ENCODE measurements around the gene ATP5ME.
"Not testable (repeated sequence)": the region's sequence is repeated elsewhere in the genome, so short reads cannot be mapped to it uniquely, and the experiment has no call there.

The ATP5ME gene, protein sequence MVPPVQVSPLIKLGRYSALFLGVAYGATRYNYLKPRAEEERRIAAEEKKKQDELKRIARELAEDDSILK

GRCh38 chr4:674172-675035 is at the start of gene ATP5ME, which contains the start of gene MYL5:
Gene ATP5ME (minus strand): TSS chr4:674276. CDS start chr4:674247, 29 bp downstream.
Gene MYL5 (plus strand): TSS chr4:674542. CDS start chr4:678027, 3,485 bp downstream.
- peak; percentile 86 for DNase-seq

GRCh38 chr4:722851-723360 is 48.8 kb upstream of the ATP5ME start:
- no peak for DNase-seq

DNA sequence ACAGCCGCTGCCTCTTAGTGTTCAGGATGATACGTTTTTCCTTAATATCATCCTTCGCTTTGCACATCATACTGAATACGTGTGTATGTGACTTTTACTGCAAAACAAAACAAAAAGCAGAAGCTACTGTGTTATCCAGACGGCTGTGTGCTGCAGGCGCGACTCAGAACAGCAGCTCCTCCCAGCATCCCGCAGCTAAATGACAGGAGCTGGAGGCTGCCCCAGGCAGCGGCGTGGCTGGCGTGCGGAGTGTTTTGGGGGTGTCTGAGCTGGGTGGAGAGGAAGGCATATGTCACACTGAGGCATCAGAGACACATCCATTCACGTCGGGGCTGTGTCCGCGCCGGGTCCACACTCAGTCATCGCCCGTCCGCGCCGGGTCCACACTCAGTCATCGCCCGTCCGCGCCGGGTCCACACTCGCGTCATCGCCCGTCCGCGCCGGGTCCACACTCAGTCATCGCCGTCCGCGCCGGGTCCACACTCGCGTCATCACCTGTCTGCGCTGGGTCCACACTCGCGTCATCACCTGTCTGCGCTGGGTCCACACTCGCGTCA is 48.2 kb upstream of the ATP5ME start:
- DNase-seq: no peak

DNA sequence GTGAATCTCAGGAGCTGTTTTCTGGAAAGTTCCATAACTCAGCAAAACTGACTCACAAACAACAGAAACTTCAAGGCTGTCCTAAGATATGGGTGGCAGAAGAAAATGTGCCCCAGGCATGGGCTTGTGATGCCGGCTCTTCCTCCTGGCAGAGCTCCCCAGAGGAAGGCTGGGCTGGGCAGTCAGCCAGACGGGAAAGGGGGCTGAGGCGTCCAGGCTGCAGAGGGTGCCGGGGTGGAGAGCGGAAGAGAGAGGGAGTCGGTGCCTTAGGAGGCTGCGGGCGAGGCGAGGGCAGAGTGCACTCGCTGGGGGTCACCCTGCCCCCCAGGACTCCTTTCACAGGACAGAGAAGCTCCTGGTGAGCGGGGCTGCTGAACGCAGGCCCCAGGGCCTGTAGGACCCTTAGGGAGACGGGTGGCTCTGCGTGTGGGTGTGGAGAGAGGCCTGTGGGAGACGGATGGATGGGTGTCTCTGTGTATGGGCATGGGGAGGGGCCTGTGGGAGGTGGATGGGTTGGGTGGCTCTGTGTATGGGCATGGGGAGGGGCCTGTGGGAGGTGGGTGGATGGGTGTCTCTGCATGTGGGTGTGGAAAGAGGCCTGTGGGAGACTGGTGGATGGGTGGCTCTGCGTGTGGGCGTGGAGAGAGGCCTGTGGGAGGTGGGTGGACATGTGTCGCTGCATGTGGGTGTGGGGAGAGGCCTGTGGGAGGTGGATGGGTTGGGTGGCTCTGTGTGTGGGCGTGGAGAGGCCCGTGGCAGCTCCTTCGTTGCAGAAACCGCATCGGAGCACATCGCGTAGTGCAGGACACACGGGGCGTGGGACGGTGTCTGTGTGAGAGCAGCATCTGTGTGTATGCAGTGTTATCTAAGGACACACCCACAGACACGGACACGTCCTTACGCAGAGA is 47.4 kb upstream of the ATP5ME start:
- DNase-seq: no peak

- DNase-seq: no peak
Observed at GRCh38 chr4:720111-720860, 46.2 kb upstream of the ATP5ME start.

DNA sequence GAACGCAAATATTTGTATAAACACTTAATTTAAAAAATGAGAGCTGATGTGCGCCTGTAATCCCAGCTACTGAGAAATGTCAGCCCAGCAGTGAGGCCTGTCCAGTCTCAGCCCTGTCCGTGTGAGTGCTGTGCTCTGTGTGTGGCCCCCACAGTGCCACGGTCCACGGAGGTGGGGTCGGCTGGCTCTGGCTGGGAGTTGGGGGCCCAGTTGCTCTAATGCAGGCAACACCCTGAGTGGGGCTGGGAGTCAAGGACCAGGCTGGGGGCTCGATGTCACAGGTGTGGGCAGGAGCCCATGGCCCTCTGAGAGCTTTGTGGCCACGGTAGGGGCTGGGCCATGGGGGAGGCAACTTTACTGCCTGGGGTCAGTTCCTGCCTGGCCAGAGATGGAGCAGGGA is 44.4 kb upstream of the ATP5ME start:
- DNase-seq: no peak

GRCh38 chr4:717601-718320 is 43.7 kb upstream of the ATP5ME start:
- DNase-seq: no peak

GRCh38 chr4:714087-714486 is 40.0 kb upstream of the ATP5ME start:
- DNase-seq: no peak

GRCh38 chr4:712916-713632 is 39.0 kb upstream of the ATP5ME start:
- DNase-seq: no peak

DNA sequence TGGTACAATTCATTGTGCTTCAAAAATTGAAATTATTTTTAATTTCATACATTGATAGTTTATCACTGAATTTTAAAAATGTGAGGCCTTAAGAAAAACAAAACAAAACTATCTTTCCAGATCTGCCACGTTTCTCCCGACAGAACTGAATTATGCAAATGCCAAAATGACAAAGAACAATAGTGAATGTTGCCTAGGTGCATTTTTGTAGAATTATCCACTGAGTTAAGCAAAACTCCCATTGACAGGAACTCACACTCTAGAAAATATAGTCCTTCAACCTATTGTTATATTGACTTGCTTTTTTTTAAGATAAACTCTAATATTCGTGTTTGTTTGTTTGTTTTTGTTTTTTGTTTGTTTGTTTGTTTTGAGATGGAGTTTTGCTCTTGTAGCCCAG is 38.0 kb upstream of the ATP5ME start:
- DNase-seq: no peak

DNA sequence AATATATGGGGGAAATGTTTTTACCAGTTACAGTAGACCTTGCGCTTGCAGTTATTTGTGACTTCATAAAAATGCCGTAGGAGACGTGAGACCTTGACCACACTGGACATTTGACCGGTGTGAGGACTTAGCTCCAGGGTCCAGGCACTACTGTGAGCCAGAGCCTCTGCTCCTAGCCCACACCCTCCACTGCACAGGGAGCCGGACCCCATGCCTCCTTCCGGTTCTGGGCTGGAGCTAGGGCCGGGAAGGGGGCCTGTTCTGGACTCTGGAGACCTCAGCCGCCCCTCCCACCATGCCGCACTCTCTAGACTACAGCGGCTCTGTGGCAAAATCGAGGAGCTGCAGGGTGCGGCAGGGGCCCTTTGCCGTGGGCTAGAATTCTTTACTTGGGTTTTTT is 36.8 kb upstream of the ATP5ME start:
- no peak for DNase-seq

DNA sequence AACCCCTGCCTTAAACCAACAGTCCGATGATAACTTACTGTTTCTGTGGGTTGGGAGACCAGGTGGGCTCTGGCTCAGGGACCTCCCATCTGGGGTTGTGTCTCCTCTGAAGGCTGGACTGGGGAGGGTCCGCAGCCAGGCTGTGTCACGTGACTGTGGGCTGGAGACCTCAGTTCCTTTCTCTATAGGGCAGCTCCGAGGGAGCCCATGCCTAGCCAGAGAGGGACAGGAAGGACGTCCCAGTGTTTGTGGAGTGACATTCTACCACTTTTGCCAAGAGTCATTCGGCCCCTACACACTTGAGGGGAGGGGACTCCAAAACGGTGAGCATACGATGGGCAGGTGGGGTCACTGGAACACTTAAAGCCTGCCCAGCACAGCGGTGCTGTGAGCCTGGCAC is 36.0 kb upstream of the ATP5ME start:
- DNase-seq: no peak

DNA sequence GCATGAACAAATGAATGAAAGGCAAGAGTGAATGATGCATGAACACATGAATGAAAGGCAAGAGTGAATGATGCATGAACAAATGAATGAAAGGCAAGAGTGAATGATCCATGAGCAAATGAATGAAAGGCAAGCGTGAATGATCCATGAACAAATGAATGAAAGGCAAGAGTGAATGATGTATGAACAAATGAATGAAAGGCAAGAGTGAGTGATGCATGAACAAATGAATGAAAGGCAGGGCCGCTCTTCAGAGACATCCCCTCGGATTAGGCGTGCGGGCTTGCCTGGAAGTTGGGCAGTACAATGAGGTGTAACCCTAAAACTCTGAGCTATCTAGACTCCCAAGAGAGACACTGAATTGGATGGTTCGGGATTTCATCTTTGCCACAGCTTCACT is 35.3 kb upstream of the ATP5ME start:
- DNase-seq: no peak

DNA sequence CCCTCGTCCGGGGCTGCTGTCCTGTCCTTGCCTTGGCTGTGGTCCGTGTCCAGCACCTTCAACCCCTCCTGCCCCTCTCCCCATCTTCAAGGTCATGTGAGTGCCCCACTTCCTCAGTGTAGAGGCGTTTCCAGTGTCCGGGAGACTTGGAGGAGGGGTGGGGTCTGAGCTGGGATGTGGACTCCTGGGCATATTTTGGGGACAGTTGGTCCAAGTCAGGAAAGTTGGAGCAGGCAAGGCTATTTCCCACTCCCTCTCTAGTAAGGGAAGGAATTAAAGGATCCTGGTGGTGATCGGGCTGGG is 34.5 kb upstream of the ATP5ME start:
- no peak for DNase-seq

GRCh38 chr4:707929-708630 is 34.0 kb upstream of the ATP5ME start:
- no peak for DNase-seq

DNA sequence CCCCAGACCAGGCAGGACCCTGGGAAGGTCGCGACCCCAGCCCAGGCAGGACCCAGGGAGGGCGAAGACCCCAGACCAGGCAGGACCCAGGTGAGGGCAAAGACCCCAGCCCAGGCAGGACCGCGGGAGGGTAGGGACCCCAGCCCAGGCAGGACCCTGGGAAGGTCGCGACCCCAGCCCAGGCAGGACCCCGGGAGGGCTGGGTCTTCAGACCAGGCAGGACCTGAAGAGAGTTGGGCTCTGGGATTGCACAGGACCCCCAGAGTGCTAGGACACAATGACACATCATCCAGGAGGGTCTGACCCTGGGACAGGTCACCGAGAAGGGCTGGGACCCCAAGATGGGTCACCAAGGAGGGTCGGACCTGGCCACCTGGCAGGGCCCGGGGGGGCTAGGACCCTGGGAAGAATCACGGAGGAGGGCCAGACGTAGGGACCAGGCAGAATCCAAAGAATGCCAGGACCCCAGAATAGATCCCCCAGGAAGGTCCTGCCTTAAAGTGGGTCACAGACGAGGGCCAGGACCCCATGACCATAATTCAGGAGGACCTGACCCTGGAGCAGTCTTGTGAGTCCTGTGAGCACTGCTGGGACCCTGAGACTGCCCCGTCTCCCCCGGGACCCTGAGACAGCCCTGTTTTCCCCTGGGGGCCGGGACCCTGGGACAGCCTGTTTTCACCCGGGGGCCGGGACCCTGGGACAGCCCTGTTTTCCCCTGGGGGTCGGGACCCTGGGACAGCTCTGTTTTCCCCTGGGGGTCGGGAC is 32.9 kb upstream of the ATP5ME start:
- DNase-seq: no peak

GRCh38 chr4:706083-706633 is 32.1 kb upstream of the ATP5ME start:
- DNase-seq: not testable (repeated sequence)

GRCh38 chr4:705278-706082 is 31.4 kb upstream of the ATP5ME start, which contains the start of gene PCGF3:
Gene PCGF3 (plus strand): TSS chr4:705832. CDS start chr4:733681, 27,849 bp downstream.
- DNase-seq: peak; percentile 69

- DNase-seq: no peak
Observed at GRCh38 chr4:704971-705277, 30.8 kb upstream of the ATP5ME start.

All from NCI-H1105 treated with DMSO at 0.1 percent for 48 hours (cell line).